HepG2 (cell line): ENCODE results near the gene BEST2. TPM values are rescaled to one million over a fixed set of nuclear protein-coding genes. Genes with fewer than 3 reads are reported as not detected.

ENCODE experiments used
- AGO1 ChIP-seq: fragments of 200-400 bp; formaldehyde crosslinking; IDR thresholded peaks from 2 replicates; pipeline ENCODE4 v1.6.1; 2017; ENCODE audit warnings: mild to moderate bottlenecking, low read depth, low read length, moderate library complexity; ENCODE audit not compliant: poor library complexity, severe bottlenecking
- CCDC6 ChIP-seq: sonication (generic); formaldehyde crosslinking; IDR thresholded peaks from 2 replicates; pipeline ENCODE4 v1.8.1; 2022; ENCODE audit warnings: mild to moderate bottlenecking, missing genetic modification reagents, moderate library complexity
- CREB1 ChIP-seq, 2 experiments: fragments of 450-650 bp in 1 of 2; IDR thresholded peaks; 2 replicates each; pipeline ENCODE4 v1.6.1; 2016 to 2017; ENCODE audit warnings: control low read depth in 1 of 2, mild to moderate bottlenecking in 1 of 2, missing compliant biosample characterization in 1 of 2, missing genetic modification characterization in 1 of 2
- DNMT1 ChIP-seq: sonication (generic); formaldehyde crosslinking; IDR thresholded peaks from 2 replicates; pipeline ENCODE4 v1.5.1; 2020; ENCODE audit warnings: mild to moderate bottlenecking, missing genetic modification reagents
- ELF1 ChIP-seq: sonication (generic); formaldehyde crosslinking; IDR thresholded peaks from 2 replicates; pipeline ENCODE4 v1.4.0; 2020; ENCODE audit warnings: missing genetic modification reagents
- FOXP1 ChIP-seq, 2 experiments: fragments of 450-650 bp in 1 of 2; IDR thresholded peaks; 2 replicates each; pipeline ENCODE4 v1.6.1; 2017 to 2018; ENCODE audit warnings: antibody characterized with exemption in 1 of 2
- IKZF4 ChIP-seq: sonication (generic); formaldehyde crosslinking; IDR thresholded peaks from 2 replicates; pipeline ENCODE4 v1.5.1; 2020; ENCODE audit warnings: borderline replicate concordance, mild to moderate bottlenecking, low read depth, missing genetic modification reagents; ENCODE audit errors: not compliant biosample characterization
- MYC ChIP-seq: sonication (generic); formaldehyde crosslinking; IDR thresholded peaks from 2 replicates; pipeline ENCODE4 v1.9.0; 2021; ENCODE audit warnings: missing genetic modification reagents, borderline replicate concordance
- MYNN ChIP-seq: sonication (generic); formaldehyde crosslinking; IDR thresholded peaks from 2 replicates; pipeline ENCODE4 v1.4.0; 2020; ENCODE audit warnings: mild to moderate bottlenecking, low read depth, missing genetic modification reagents
- NAIF1 ChIP-seq: sonication (generic); formaldehyde crosslinking; IDR thresholded peaks from 2 replicates; pipeline ENCODE4 v1.5.0; 2020; ENCODE audit warnings: mild to moderate bottlenecking, missing genetic modification reagents, borderline replicate concordance
- NFIC ChIP-seq: IDR thresholded peaks from 2 replicates; pipeline ENCODE4 v1.6.1; 2012; ENCODE audit warnings: mild to moderate bottlenecking, low read length, inconsistent platforms
- NONO ChIP-seq, 2 experiments: fragments of 450-650 bp in 1 of 2; sonication (generic) in 1 of 2; formaldehyde crosslinking in 1 of 2; IDR thresholded peaks in 1 of 2; conservative IDR thresholded peaks in 1 of 2; 2 replicates each; pipeline versions ENCODE4 v1.6.1 to v1.8.0; 2017 to 2022; ENCODE audit warnings: mild to moderate bottlenecking in 1 of 2, missing genetic modification reagents in 1 of 2, moderate library complexity in 1 of 2
- NR1H2 ChIP-seq: sonication (generic); formaldehyde crosslinking; IDR thresholded peaks from 2 replicates; pipeline ENCODE4 v1.8.1; 2022; ENCODE audit warnings: low read depth, missing genetic modification reagents, borderline replicate concordance
- TEAD2 ChIP-seq: sonication (generic); formaldehyde crosslinking; IDR thresholded peaks from 2 replicates; pipeline ENCODE4 v1.9.0; 2021; ENCODE audit warnings: missing genetic modification reagents
- ZNF44 ChIP-seq: sonication (generic); formaldehyde crosslinking; IDR thresholded peaks from 2 replicates; pipeline ENCODE4 v1.5.1; 2020; ENCODE audit warnings: mild to moderate bottlenecking, missing genetic modification reagents
- ZNF841 ChIP-seq: sonication (generic); formaldehyde crosslinking; IDR thresholded peaks from 2 replicates; pipeline ENCODE4 v1.8.1; 2023; ENCODE audit warnings: missing genetic modification reagents, borderline replicate concordance
- polyA plus RNA-seq, 8 experiments: library from polyadenylated mRNA; depleted of rRNA in 3 of 8; stranded (reverse) in 7 of 8; unstranded in 1 of 8; fragments of >200 nt; fragmentation: Illumina TruSeq in 4 of 8; extraction: Trizol in 4 of 8; gene quantifications; 2 replicates each; pipeline versions ENCODE4 v1.2.1 to v1.2.3, GENCODE V29; 2011 to 2016; ENCODE audit warnings: low read depth in 4 of 8, missing spikeins in 1 of 8, mixed read lengths in 1 of 8; ENCODE audit not compliant: insufficient read depth in 1 of 8
- total RNA-seq, 5 experiments: library from RNA; depleted of rRNA; stranded (reverse); fragments of >200 nt; fragmentation: Illumina TruSeq; extraction: Trizol; gene quantifications; 2 replicates each; pipeline ENCODE4 v1.2.3, GENCODE V29; 2016; ENCODE audit warnings: low read depth in 1 of 5
- TF ChIP-seq, protein P1 (sequence below): sonication (generic); formaldehyde crosslinking; IDR thresholded peaks from 2 replicates; pipeline ENCODE4 v1.8.1; 2022; ENCODE audit warnings: mild to moderate bottlenecking, missing genetic modification reagents
- TF ChIP-seq, protein P2 (sequence below): sonication (generic); formaldehyde crosslinking; IDR thresholded peaks from 2 replicates; pipeline ENCODE4 v1.4.0; 2020; ENCODE audit warnings: missing genetic modification reagents
- TF ChIP-seq, protein P3 (sequence below): sonication (generic); formaldehyde crosslinking; IDR thresholded peaks from 2 replicates; pipeline ENCODE4 v1.5.0; 2020; ENCODE audit warnings: mild to moderate bottlenecking, missing genetic modification reagents
- TF ChIP-seq, protein P4 (sequence below): sonication (generic); formaldehyde crosslinking; IDR thresholded peaks from 2 replicates; pipeline ENCODE4 v1.8.0; 2022; ENCODE audit warnings: low read depth, missing genetic modification reagents
- TF ChIP-seq, protein P5 (sequence below): sonication (generic); formaldehyde crosslinking; IDR thresholded peaks from 2 replicates; pipeline ENCODE4 v1.4.0; 2020; ENCODE audit warnings: missing genetic modification reagents

Gene BEST2
- total and polyA plus RNA-seq, 2 of the 13 experiments (the other 11 are each of a cell fraction or from before 2014, with no cell fraction given), result not detected

- TF ChIP-seq, protein P1, sequence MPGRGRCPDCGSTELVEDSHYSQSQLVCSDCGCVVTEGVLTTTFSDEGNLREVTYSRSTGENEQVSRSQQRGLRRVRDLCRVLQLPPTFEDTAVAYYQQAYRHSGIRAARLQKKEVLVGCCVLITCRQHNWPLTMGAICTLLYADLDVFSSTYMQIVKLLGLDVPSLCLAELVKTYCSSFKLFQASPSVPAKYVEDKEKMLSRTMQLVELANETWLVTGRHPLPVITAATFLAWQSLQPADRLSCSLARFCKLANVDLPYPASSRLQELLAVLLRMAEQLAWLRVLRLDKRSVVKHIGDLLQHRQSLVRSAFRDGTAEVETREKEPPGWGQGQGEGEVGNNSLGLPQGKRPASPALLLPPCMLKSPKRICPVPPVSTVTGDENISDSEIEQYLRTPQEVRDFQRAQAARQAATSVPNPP (CRISPR knock-in tag), result no peak
- TF ChIP-seq MYNN (CRISPR knock-in tag) (no peak), NR1H2 (CRISPR knock-in tag) (no peak), CCDC6 (CRISPR knock-in tag) (no peak), NONO (IDR thresholded peaks at IDR 0.05) (no peak), NONO (CRISPR knock-in tag; conservative IDR thresholded peaks at IDR 0.05) (0 out of 2 replicates have a peak, but pooled peaks have one; percentile 15), MYC (CRISPR knock-in tag) (peak; percentile 98), ZNF841 (CRISPR knock-in tag) (no peak), DNMT1 (no peak), NFIC (no peak), ZNF44 (CRISPR knock-in tag) (no peak), IKZF4 (CRISPR knock-in tag) (peak; percentile 53), CREB1 (IDR thresholded peaks at IDR 0.05) (no peak), CREB1 (CRISPR knock-in tag; IDR thresholded peaks at IDR 0.05) (peak; percentile 47), AGO1 (no peak), TEAD2 (CRISPR knock-in tag) (no peak), NAIF1 (0 out of 2 replicates have a peak, but pooled peaks have one; percentile 25), FOXP1 (IDR thresholded peaks at IDR 0.05) (no peak), FOXP1 (CRISPR knock-in tag; IDR thresholded peaks at IDR 0.05) (no peak), ELF1 (CRISPR knock-in tag) (peak; percentile 42; the same call in 1 of the 2 replicates)
- TF ChIP-seq, protein P2, sequence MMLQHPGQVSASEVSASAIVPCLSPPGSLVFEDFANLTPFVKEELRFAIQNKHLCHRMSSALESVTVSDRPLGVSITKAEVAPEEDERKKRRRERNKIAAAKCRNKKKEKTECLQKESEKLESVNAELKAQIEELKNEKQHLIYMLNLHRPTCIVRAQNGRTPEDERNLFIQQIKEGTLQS (CRISPR knock-in tag), result no peak
- TF ChIP-seq, protein P3, sequence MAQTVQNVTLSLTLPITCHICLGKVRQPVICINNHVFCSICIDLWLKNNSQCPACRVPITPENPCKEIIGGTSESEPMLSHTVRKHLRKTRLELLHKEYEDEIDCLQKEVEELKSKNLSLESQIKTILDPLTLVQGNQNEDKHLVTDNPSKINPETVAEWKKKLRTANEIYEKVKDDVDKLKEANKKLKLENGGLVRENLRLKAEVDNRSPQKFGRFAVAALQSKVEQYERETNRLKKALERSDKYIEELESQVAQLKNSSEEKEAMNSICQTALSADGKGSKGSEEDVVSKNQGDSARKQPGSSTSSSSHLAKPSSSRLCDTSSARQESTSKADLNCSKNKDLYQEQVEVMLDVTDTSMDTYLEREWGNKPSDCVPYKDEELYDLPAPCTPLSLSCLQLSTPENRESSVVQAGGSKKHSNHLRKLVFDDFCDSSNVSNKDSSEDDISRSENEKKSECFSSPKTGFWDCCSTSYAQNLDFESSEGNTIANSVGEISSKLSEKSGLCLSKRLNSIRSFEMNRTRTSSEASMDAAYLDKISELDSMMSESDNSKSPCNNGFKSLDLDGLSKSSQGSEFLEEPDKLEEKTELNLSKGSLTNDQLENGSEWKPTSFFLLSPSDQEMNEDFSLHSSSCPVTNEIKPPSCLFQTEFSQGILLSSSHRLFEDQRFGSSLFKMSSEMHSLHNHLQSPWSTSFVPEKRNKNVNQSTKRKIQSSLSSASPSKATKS (CRISPR knock-in tag), result no peak
- TF ChIP-seq, protein P4, sequence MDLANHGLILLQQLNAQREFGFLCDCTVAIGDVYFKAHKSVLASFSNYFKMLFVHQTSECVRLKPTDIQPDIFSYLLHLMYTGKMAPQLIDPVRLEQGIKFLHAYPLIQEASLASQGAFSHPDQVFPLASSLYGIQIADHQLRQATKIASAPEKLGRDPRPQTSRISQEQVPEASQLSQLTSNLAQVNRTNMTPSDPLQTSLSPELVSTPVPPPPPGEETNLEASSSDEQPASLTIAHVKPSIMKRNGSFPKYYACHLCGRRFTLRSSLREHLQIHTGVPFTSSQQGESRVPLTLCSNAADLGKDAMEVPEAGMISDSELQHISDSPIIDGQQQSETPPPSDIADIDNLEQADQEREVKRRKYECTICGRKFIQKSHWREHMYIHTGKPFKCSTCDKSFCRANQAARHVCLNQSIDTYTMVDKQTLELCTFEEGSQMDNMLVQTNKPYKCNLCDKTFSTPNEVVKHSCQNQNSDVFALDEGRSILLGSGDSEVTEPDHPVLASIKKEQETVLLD (CRISPR knock-in tag), result 0 out of 2 replicates have a peak, but pooled peaks have one; percentile 38
- TF ChIP-seq, protein P5, sequence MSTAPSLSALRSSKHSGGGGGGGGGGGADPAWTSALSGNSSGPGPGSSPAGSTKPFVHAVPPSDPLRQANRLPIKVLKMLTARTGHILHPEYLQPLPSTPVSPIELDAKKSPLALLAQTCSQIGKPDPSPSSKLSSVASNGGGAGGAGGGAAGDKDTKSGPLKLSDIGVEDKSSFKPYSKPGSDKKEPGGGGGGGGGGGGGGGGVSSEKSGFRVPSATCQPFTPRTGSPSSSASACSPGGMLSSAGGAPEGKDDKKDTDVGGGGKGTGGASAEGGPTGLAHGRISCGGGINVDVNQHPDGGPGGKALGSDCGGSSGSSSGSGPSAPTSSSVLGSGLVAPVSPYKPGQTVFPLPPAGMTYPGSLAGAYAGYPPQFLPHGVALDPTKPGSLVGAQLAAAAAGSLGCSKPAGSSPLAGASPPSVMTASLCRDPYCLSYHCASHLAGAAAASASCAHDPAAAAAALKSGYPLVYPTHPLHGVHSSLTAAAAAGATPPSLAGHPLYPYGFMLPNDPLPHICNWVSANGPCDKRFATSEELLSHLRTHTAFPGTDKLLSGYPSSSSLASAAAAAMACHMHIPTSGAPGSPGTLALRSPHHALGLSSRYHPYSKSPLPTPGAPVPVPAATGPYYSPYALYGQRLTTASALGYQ, result no peak
Observed at GRCh38 chr19:12723641-12724426, 27.8 kb upstream of the BEST2 start, which contains the start of gene TNPO2 (continued).
